HPDE6-E6E7 (cell line): ENCODE measurements around the gene RHBDL1.

Experiments
- DNase-seq: peaks from one replicate; pipeline ENCODE4 v3.0.0; 2011; ENCODE audit warnings: missing footprints; ENCODE audit errors: extremely low spot score

RHBDL1 gene

GRCh38 chr16:652454-653305 is 22.8 kb upstream of the RHBDL1 start:
- no peak for DNase-seq

GRCh38 chr16:654034-654433 is 21.4 kb upstream of the RHBDL1 start:
- DNase-seq = no peak

- no peak for DNase-seq
Observed at GRCh38 chr16:657487-657886, 18.0 kb upstream of the RHBDL1 start.

- no peak for DNase-seq
Observed at GRCh38 chr16:658679-659571, 16.5 kb upstream of the RHBDL1 start.

GRCh38 chr16:659618-660017 is 15.9 kb upstream of the RHBDL1 start:
- no peak for DNase-seq

GRCh38 chr16:660132-660458 is 15.4 kb upstream of the RHBDL1 start:
- no peak for DNase-seq

GRCh38 chr16:660459-661183 is 14.8 kb upstream of the RHBDL1 start:
- DNase-seq = no peak

GRCh38 chr16:661184-661821 is 14.2 kb upstream of the RHBDL1 start:
- DNase-seq = no peak

GRCh38 chr16:662095-662494 is 13.4 kb upstream of the RHBDL1 start:
- no peak for DNase-seq

GRCh38 chr16:662597-662996 is 12.9 kb upstream of the RHBDL1 start:
- no peak for DNase-seq

GRCh38 chr16:666572-666971 is 8.9 kb upstream of the RHBDL1 start:
- DNase-seq = no peak

GRCh38 chr16:667113-667779 is 8.2 kb upstream of the RHBDL1 start:
- no peak for DNase-seq

GRCh38 chr16:667780-668518 is 7.5 kb upstream of the RHBDL1 start, which contains the start of gene RHOT2:
Gene RHOT2, plus strand, starts transcription at chr16:668132. Its CDS starts 68 bp downstream, at chr16:668200.
- peak; percentile 76 for DNase-seq

- DNase-seq = no peak
Observed at GRCh38 chr16:668519-669171, 6.8 kb upstream of the RHBDL1 start.

GRCh38 chr16:669666-670065 is 5.8 kb upstream of the RHBDL1 start:
- no peak for DNase-seq

GRCh38 chr16:670485-671352 is 4.8 kb upstream of the RHBDL1 start:
- no peak for DNase-seq

- no peak for DNase-seq
Observed at GRCh38 chr16:671353-672131, 3.9 kb upstream of the RHBDL1 start.

- DNase-seq = no peak
Observed at GRCh38 chr16:672371-672770, 3.1 kb upstream of the RHBDL1 start.
